ENCODE results near the gene CRTAC1.

The CRTAC1 gene

DNA sequence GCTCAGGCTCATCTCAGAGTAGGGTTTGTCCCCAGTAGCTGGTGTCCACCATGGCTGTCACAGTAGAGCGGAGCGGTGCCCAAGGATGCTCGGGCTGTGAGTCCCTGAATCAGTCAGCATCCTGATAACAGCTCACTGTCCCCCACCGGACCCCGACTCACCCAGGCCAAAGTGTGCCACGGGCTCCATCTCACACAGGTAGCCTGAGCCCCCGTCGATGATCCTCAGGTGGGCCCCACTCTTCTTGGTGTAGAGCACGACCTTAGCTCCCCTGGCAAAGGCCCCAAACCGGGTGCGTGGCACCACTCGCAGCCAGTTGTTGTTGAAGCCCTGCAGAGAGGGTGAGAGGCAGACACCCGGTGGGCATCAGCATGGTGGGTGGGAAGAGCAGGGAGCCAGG is 135.3 kb downstream of the CRTAC1 start:
- no peaks in the 10 kb centered on the region for H3K9me3 Mint-ChIP-seq (ENCODE audit: low read depth)
- no peak overlapping the region for H3K27ac Mint-ChIP-seq
- no peaks in the 10 kb centered on the region for H3K36me3 Mint-ChIP-seq
- no peaks in the 10 kb centered on the region for H3K4me1 Mint-ChIP-seq (ENCODE audit: low read depth)
- H3K4me3 Mint-ChIP-seq: no peak overlapping the region
- H3K27me3 Mint-ChIP-seq: peaks cover 2% of the 10 kb centered on the region

DNA sequence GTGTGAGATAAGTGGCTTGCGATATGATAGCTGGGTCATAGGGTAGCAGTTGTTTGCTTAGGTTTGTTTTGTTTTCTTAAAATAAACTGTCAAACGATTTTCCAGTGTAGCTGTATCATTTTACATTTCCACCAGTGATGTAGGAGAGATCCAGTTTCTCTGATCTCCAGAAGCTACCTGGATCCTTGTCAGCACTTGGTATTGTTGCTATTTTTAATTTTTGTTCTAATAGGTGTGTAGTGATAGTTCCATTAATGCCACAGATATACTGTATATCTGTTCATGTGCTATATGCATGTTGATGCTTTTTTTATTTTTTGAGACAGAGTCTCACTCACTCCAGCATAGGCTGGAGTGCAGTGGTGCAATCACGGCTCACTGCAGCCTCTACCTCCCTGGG is 136.3 kb downstream of the CRTAC1 start:
- Mint-ChIP-seq H3K4me3 (no peak overlapping the region), H3K27me3 (peaks cover 2% of the 10 kb centered on the region), H3K4me1 (ENCODE audit: low read depth) (no peaks in the 10 kb centered on the region), H3K36me3 (no peaks in the 10 kb centered on the region), H3K9me3 (ENCODE audit: low read depth) (no peaks in the 10 kb centered on the region), H3K27ac (no peak overlapping the region)

DNA sequence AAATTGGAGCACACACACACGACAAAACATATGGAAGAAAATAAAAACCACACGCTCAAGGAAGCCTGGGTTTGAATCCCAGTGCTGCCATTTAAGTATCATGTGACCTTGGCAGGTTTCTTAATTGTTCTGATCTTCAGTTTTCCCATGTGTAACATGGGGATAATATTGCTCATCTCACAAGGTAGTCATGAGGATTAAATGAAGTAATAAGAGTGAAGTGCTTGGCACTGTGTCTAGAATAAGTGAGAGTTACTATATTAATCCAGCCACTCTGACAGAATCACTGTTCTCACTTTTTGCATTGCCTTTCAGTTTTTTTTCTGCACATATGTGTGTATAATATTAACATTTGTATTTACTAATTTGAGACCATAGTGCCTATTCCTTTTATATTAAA is 137.5 kb downstream of the CRTAC1 start:
- no peak overlapping the region for H3K27ac Mint-ChIP-seq
- no peaks in the 10 kb centered on the region for H3K36me3 Mint-ChIP-seq
- H3K4me1 Mint-ChIP-seq (ENCODE audit: low read depth): no peaks in the 10 kb centered on the region
- no peaks in the 10 kb centered on the region for H3K9me3 Mint-ChIP-seq (ENCODE audit: low read depth)
- no peak overlapping the region for H3K4me3 Mint-ChIP-seq
- peaks cover 2% of the 10 kb centered on the region for H3K27me3 Mint-ChIP-seq

DNA sequence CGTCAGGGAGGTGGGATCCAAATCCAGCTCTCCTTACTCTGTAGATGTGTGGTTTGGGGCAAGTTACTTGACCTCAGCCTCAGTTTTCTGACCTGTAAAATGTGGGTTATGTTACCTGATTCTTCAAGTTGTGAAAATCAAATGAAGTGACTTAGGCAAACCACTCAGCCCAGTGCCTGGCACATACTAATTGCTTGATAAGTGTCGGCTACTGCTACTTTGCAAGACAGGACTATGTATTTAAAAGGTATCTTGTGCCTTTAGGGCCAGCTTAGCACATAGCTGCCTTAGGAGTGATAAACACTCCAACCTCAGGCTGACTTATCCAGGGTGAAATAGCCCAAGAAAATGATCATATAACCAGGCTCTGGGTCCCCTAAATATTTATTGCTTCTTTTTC is 137.9 kb downstream of the CRTAC1 start:
- Mint-ChIP-seq H3K4me3 (no peak overlapping the region), H3K27ac (no peak overlapping the region), H3K9me3 (ENCODE audit: low read depth) (no peaks in the 10 kb centered on the region), H3K36me3 (no peaks in the 10 kb centered on the region), H3K27me3 (peaks cover 2% of the 10 kb centered on the region), H3K4me1 (ENCODE audit: low read depth) (no peaks in the 10 kb centered on the region)

DNA sequence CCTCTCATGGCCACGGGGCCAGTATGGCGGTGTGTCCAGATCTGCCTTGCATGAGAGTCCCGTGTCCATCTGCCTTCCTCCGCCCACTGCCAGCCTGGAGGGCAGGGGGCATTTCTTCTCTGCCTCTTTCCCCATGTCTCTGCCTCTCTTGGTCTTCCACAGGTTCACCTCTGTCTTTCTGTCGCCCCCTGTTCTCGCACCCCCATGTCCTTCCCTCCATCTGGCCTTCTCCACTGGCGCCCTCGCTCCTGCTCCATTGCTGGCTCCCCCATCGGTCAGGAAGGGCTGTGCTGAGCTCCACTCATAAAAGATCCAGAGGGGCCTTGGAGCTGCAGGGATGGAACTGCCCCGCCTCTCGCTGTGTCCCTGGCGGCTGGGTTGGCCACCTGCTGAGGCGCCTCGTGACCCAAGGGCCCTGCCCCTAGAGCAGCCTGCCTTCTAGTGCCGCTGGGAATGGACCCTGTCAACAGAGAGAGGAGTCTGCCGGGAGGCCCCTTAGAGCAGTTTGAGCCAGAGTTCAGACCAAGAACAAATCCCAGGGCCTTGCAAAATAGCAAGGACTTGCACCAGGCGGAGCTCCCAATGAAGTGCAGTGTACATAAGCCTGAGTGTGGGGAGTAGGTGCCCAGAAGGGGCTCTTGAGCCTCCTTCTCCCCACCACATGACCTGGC is 138.8 kb downstream of the CRTAC1 start:
- Mint-ChIP-seq H3K27me3 (peaks cover 2% of the 10 kb centered on the region), H3K36me3 (no peaks in the 10 kb centered on the region), H3K4me1 (ENCODE audit: low read depth) (no peaks in the 10 kb centered on the region), H3K9me3 (ENCODE audit: low read depth) (no peaks in the 10 kb centered on the region), H3K4me3 (no peak overlapping the region), H3K27ac (no peak overlapping the region)

DNA sequence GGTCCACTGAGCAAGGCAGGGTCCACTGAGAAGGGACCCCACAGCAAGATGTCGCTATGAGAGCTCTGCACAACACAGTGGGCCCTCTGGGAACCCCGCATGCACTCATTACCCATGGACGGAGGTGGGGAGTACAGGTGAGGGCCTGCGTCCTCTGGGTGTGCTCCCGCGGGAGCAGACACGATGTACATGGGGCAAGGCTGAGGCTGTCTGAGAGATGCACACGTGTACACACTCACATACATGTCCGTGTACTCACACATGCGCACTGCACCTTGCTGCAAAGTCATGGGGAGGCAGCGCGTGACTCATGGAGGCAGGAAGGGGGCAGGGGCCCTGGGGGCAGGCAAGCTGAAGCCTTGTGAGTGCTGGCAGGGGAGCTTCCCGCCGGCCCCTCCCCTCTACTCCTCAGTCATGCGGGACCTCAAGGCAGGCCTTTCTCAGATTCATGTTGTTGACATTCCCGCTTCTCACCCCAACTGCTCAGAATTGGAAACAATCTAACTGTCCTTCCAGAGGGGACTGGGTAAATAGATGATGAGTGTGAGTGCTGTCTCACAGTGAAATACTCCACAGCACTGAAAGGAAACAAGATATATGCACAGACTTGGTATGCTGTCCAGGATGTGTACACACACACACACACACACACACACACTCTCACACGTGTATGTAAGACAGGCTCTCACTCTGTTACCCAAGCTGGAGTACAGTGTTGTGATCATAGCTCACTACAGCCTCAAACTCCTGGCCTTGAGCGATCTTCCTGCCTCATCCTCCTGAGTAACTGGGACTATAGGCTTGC is 140.8 kb downstream of the CRTAC1 start:
- H3K27ac Mint-ChIP-seq: no peak overlapping the region
- H3K9me3 Mint-ChIP-seq (ENCODE audit: low read depth): no peaks in the 10 kb centered on the region
- H3K27me3 Mint-ChIP-seq: no peaks in the 10 kb centered on the region
- no peaks in the 10 kb centered on the region for H3K36me3 Mint-ChIP-seq
- H3K4me1 Mint-ChIP-seq (ENCODE audit: low read depth): no peaks in the 10 kb centered on the region
- no peak overlapping the region for H3K4me3 Mint-ChIP-seq

DNA sequence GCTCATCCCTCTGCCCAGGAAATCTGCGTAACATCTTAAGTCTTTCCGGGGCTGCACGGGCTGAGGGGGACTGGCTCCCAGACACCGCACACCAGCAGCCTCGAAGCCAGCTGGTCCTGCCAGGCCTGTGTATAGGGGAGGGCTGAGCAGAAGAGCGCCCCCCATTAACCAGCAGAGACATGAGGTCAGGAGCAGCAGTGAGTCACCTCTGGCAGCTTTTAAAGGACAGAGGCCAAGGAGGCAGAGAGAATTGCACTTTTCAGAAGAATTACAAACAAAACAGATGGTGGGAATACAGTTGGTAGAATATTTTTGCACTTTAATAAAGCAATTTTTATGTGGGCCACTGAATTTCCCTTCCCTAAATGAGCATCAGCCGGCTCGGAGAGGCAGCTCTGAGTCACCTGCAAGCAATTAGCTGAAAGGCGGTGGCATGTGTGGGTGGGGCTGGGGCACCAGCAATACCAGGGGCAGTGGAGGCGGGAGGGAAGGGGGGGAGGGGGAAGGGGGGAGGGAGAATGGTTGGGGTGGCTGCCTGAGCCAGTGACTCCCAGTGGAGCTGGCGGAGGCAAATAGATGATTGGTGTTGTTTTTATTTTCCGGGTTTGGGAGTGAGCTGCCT is 141.7 kb downstream of the CRTAC1 start:
- no peak overlapping the region for H3K4me3 Mint-ChIP-seq
- no peaks in the 10 kb centered on the region for H3K36me3 Mint-ChIP-seq
- no peaks in the 10 kb centered on the region for H3K4me1 Mint-ChIP-seq (ENCODE audit: low read depth)
- H3K9me3 Mint-ChIP-seq (ENCODE audit: low read depth): no peaks in the 10 kb centered on the region
- H3K27ac Mint-ChIP-seq: no peak overlapping the region
- H3K27me3 Mint-ChIP-seq: no peaks in the 10 kb centered on the region

DNA sequence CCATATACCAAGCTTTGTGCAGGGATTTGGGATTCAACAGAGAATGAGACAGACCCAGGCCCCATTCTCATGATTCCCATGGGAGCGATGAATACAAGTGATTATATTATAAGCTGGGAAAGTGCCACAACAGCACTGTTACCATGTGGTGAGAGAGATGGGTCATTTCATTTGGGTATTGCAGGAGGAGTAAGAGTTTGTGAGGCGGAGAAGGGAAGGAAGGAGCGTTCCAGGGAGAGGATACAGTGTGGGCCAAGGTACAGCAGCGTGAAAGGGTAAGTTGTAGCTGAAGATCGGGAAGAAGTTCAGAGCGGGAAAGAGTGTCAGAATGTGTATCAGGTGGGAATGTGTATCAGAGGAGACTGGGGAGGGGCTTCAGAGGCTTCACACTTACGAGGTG is 142.3 kb downstream of the CRTAC1 start:
- Mint-ChIP-seq H3K4me3 (no peak overlapping the region), H3K27me3 (no peaks in the 10 kb centered on the region), H3K9me3 (ENCODE audit: low read depth) (no peaks in the 10 kb centered on the region), H3K4me1 (ENCODE audit: low read depth) (no peaks in the 10 kb centered on the region), H3K27ac (no peak overlapping the region), H3K36me3 (no peaks in the 10 kb centered on the region)

DNA sequence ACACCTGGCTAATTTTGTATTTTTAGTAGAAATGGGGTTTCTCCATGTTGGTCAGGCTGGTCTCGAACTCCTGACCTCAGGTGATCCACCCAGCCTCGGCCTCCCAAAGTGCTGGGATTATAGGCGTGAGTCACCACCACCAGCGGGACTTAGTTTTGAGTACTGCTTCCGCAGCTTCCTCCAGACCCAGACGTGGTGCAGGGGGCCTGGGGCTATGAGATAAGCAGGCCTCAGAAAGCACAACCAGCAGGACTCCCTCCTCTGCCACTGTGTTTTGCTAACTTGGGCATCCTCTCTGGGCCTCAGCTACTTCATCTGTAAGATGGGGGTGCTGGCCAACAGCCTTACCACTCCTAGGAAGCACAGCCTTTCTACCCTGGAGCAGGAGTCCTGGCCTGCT is 143.0 kb downstream of the CRTAC1 start:
- Mint-ChIP-seq H3K27ac (no peak overlapping the region), H3K4me1 (ENCODE audit: low read depth) (no peaks in the 10 kb centered on the region), H3K36me3 (no peaks in the 10 kb centered on the region), H3K9me3 (ENCODE audit: low read depth) (no peaks in the 10 kb centered on the region), H3K4me3 (no peak overlapping the region), H3K27me3 (no peaks in the 10 kb centered on the region)

DNA sequence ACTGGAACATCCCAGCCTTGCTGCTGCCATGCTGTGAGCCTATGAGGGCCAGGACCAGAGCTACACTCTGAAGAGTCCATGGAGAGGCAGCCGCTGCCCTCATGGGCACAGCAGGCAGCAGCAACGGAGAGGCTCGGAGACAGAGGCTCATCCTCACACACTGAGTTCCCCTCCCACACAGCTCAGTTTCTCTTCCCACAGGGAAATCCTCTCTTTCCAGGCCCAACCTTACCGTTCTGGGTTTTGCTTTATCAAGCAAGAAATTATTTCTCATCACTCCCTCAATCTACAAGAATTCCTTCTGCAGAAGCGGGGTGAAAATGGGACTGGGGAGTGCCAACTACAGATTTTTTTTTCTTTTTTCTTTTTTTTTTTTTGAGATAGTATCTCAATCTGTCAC is 144.1 kb downstream of the CRTAC1 start:
- Mint-ChIP-seq H3K27ac (no peak overlapping the region), H3K4me3 (no peak overlapping the region), H3K4me1 (ENCODE audit: low read depth) (no peaks in the 10 kb centered on the region), H3K36me3 (no peaks in the 10 kb centered on the region), H3K9me3 (ENCODE audit: low read depth) (no peaks in the 10 kb centered on the region), H3K27me3 (peaks cover under 1% of the 10 kb centered on the region)

DNA sequence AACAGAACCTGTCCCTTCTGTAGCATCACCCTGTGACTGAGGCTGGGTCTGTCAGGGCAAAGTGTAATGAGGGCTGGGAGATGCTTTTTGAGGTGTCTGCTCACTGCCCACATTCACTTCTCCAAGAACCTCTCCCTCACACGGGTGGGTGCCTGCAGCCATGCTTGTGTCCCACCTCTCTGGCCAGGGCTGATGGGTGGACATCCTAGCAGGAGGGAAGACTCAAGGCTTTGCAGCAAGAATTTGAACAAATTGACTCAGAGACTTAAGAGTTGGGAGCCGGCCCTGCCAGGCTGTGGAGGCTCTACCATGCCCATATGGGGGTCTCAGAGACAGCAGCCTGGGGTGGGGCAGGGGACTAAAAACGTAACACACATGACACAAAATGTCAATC is 147.3 kb downstream of the CRTAC1 start:
- H3K27me3 Mint-ChIP-seq: peaks cover 3% of the 10 kb centered on the region
- no peaks in the 10 kb centered on the region for H3K9me3 Mint-ChIP-seq (ENCODE audit: low read depth)
- H3K4me1 Mint-ChIP-seq (ENCODE audit: low read depth): no peaks in the 10 kb centered on the region
- H3K4me3 Mint-ChIP-seq: no peak overlapping the region
- H3K27ac Mint-ChIP-seq: no peak overlapping the region
- H3K36me3 Mint-ChIP-seq: no peaks in the 10 kb centered on the region

DNA sequence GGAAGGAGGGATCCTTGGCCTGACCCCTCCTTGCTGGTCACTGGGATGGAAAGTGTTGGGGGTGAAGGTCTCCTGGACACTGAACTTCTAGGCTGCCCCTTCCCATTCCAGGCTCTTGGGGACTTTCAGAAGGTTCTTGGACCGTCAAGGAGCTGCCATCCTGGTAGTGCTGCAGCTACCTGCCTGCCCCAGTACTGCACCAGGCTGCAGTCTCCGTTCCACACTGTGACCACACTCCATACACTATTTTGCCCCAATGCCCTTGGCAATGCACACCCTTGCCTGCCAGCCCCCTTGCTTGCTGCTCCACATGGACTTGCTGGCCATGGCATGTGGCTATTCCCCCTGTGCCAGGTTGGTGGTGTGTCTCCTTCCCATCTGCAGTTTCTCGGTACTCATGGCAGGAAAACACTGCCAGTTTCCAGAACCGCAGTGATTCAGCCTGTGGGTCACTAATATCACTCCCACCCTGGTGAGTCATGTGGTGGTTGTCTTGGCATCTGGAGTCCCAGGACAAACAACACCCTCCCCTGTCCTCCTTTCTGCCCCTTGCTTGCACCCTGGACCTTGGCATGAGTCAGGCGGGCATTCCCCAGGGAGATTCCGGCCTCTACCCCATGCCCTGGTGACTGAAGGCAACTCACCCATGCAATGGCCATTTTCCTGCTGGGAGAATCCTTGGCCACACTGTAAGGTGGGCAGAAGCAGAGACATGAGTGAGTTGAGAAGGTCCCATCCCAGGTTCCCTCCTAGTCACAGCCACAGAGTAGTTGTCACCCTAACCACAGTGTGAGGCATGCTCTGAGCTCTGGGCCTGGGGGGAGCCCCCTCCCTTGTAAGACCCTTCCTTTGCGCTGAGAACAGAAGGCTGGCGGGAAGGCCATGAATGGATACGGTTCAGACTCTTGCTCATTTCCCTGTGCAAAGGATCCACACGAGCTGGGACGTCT is 148.0 kb downstream of the CRTAC1 start:
- H3K36me3 Mint-ChIP-seq: no peaks in the 10 kb centered on the region
- no peak overlapping the region for H3K4me3 Mint-ChIP-seq
- H3K4me1 Mint-ChIP-seq (ENCODE audit: low read depth): no peaks in the 10 kb centered on the region
- no peak overlapping the region for H3K27ac Mint-ChIP-seq
- H3K9me3 Mint-ChIP-seq (ENCODE audit: low read depth): no peaks in the 10 kb centered on the region
- peaks cover 3% of the 10 kb centered on the region for H3K27me3 Mint-ChIP-seq

DNA sequence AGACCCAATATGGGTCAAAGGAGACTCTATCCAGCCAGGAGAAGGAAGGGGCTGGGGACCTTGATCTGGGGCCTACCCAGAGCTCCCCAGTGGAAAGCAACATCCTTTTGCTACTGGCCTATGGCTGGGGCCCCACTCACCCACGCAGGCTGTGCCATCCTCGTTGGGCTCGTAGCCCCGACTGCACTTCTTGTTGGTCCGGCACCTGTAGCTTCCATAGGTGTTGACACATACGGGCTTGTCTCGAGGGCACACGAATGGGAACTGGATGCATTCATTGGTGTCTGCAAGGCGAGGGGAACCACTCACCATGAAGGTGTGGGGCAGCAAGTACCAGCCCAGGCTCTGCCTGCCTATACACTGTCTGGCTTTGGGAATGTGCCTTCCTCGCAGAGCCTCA is 150.3 kb downstream of the CRTAC1 start:
- H3K4me1 Mint-ChIP-seq (ENCODE audit: low read depth): no peaks in the 10 kb centered on the region
- no peaks in the 10 kb centered on the region for H3K9me3 Mint-ChIP-seq (ENCODE audit: low read depth)
- H3K27ac Mint-ChIP-seq: no peak overlapping the region
- peaks cover 3% of the 10 kb centered on the region for H3K27me3 Mint-ChIP-seq
- no peaks in the 10 kb centered on the region for H3K36me3 Mint-ChIP-seq
- no peak overlapping the region for H3K4me3 Mint-ChIP-seq

DNA sequence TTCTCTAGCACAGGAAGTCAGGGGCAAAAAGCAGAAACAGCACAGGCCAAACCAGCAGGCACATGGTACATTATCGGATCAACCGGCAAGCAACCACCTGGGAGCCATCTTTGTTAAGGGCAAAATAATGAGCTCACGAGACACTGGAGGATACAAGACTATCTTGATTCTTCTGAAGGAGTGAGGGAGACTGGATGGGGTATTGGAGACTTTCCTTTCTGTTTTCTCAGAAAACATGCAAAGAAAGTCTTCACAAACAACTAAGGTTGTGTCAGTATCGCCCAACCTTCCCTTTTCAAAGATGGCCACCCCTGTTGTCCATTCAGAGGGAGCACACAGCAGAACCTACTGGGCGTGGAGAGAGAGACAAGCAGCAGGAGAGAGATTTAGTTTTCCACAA is 151.2 kb downstream of the CRTAC1 start:
- no peak overlapping the region for H3K27ac Mint-ChIP-seq
- H3K27me3 Mint-ChIP-seq: peaks cover 3% of the 10 kb centered on the region
- no peaks in the 10 kb centered on the region for H3K36me3 Mint-ChIP-seq
- no peaks in the 10 kb centered on the region for H3K4me1 Mint-ChIP-seq (ENCODE audit: low read depth)
- no peaks in the 10 kb centered on the region for H3K9me3 Mint-ChIP-seq (ENCODE audit: low read depth)
- H3K4me3 Mint-ChIP-seq: no peak overlapping the region

DNA sequence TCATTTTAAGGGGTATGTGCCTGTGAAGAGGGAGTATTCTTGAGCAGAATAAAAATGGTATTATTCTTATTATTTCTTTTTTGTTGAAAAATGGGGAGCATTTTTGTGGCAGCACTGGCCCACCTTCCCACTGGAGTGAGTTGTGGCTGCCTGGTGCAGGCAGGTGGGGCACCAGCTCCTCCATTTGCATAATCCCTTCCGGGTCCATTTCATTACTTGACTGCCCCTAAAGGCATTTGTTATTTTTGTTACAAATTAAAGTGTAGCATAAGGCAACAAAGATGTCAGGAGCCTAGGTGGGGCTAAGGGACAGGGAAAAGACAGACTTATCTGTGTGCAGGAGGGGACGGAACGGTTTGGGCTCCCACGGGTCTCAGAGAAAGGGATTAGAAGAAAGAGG is 154.0 kb downstream of the CRTAC1 start:
- Mint-ChIP-seq H3K36me3 (no peaks in the 10 kb centered on the region), H3K27me3 (peaks cover 3% of the 10 kb centered on the region), H3K9me3 (ENCODE audit: low read depth) (no peaks in the 10 kb centered on the region), H3K4me1 (ENCODE audit: low read depth) (no peaks in the 10 kb centered on the region), H3K4me3 (no peak overlapping the region), H3K27ac (no peak overlapping the region)
